Measurements from ENCODE around the gene GFOD1. TPM values are rescaled to one million over a fixed set of nuclear protein-coding genes. Genes with fewer than 3 reads are reported as not detected.

Gene GFOD1
- total and polyA plus RNA-seq, 8 donors, result 0.76 to 29.4 (median 11.4) TPM

DNA sequence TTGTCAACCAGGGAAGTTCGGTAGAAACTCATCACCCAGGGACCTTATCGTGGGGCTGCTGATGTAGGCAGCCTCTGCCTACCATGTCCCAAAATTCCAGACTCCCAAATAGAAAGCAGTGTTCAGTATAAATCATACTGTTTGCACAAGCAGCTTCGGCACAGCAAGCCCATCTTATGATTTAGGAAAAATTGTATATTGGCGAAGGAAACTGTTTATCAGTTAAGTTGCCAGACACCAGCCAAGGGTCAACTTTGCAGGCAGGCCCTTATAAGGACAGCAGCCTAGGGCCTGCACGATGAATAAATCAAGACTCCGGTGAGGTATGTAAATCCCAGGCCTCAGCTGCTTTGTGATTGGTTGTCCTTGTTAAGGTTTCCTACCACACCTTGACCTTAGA lies 36.8 kb downstream of the GFOD1 start:
- WGBS, 5 donors, result 73 to 84% (median 81%) methylated on average over 6 of the region's 6 CpGs
- Histone ChIP-seq H3K4me1 (peaks cover 37 to 87% (median 66%) of the 10 kb centered on the region in 4 donors), H3K9me3 (no peaks in the 10 kb centered on the region), H3K36me3 (no peaks in the 10 kb centered on the region), H3K27me3 (no peaks in the 10 kb centered on the region), H3K27ac (peak overlapping the region in 4 of 5 donors; percentile 75 to 91 (median 78)), H3K4me3 (no peak overlapping the region)
- intact Hi-C loops (cut with DNase I; ENCODE audit: low total_unique reads), result no loop called here
- no peak for DNase-seq
- TF ChIP-seq POLR2A (IDR thresholded peaks at IDR 0.05) (no peak), POLR2AphosphoS5 (IDR thresholded peaks at IDR 0.05) (peak in 2 of 3 donors; percentile 44 to 74), EP300 (IDR thresholded peaks at IDR 0.05) (peak; percentile 72)
- TF ChIP-seq, protein P1, sequence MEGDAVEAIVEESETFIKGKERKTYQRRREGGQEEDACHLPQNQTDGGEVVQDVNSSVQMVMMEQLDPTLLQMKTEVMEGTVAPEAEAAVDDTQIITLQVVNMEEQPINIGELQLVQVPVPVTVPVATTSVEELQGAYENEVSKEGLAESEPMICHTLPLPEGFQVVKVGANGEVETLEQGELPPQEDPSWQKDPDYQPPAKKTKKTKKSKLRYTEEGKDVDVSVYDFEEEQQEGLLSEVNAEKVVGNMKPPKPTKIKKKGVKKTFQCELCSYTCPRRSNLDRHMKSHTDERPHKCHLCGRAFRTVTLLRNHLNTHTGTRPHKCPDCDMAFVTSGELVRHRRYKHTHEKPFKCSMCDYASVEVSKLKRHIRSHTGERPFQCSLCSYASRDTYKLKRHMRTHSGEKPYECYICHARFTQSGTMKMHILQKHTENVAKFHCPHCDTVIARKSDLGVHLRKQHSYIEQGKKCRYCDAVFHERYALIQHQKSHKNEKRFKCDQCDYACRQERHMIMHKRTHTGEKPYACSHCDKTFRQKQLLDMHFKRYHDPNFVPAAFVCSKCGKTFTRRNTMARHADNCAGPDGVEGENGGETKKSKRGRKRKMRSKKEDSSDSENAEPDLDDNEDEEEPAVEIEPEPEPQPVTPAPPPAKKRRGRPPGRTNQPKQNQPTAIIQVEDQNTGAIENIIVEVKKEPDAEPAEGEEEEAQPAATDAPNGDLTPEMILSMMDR (IDR thresholded peaks at IDR 0.05), result no peak

DNA sequence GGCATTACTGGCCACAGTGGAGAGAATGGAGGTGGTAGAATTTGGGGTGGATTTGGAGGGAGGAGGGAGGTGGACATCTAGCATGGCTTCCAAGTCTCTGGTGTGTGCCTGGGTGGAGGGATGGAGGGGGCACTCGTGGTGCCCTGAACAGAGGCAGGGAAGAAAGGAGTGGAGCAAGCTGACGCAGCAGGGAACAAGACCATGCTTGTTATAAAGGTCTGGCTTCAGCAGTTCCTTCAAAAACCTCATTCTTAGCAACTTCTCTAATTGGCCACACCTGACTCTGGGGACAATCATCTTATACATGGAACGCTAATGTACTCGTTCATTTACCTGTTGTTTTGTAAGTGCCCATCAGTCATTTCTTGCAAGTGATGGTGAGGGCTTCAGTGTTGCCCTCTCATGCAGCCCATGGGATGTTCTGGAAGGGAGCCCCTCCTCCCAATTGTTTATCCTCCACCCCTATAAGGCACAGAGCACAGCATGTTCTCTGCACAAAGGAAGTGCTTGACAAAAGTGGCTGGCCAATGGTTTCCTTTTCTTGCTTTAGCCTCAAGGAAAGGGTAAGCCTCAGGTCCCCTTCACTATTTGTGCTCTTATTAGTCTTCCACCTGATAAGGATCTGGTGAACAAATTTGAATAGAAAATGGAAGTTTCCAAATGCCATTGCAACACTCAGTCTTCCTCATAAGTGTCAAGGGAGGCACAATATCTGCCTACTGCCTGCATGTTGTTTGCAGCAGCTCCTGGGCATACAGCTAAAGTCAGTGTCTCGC lies 39.3 kb downstream of the GFOD1 start:
- TF ChIP-seq POLR2A (IDR thresholded peaks at IDR 0.05), result no peak
- peak; percentile 95 for TF ChIP-seq EP300 (IDR thresholded peaks at IDR 0.05)
- peak; percentile 45 to 89 (median 57) for TF ChIP-seq POLR2AphosphoS5 (IDR thresholded peaks at IDR 0.05)
- TF ChIP-seq, protein P1 (IDR thresholded peaks at IDR 0.05), result no peak
- intact Hi-C loops (cut with DNase I; ENCODE audit: low total_unique reads), result no loop called here
- Histone ChIP-seq H3K27ac (peak overlapping the region in 4 of 5 donors; percentile 75 to 91 (median 78)), H3K36me3 (no peaks in the 10 kb centered on the region), H3K4me1 (peaks cover 29 to 75% (median 58%) of the 10 kb centered on the region in 4 donors), H3K27me3 (no peaks in the 10 kb centered on the region), H3K9me3 (no peaks in the 10 kb centered on the region), H3K4me3 (no peak overlapping the region)
- DNase-seq, result no peak
- 61 to 75% (median 70%) methylated on average over 5 of the region's 5 CpGs for WGBS, 5 donors

DNA sequence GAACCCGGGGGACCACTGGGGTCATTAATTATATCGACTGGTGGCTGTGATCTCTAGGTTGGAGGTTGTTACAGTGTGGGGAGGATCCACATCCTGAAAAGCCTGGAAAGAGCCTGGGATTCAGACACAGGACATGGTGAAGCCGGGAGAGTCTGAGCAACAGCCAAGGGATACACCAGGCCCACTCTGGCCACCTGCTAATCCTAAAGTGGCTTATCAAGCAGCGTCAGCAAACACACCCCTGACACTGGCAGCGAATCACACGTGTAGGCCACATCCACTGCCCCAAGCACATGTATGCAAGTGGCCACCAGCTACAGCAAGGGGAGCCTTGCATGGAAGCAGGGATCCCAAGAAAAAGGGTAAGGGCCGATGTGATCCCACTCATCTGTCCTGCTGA lies 41.0 kb downstream of the GFOD1 start:
- no peak for DNase-seq
- Histone ChIP-seq H3K27me3 (no peaks in the 10 kb centered on the region), H3K4me3 (no peak overlapping the region), H3K9me3 (no peaks in the 10 kb centered on the region), H3K36me3 (no peaks in the 10 kb centered on the region), H3K4me1 (peaks cover 29 to 75% (median 53%) of the 10 kb centered on the region in 4 donors), H3K27ac (peak overlapping the region; percentile 44 to 91 (median 75))
- no peak for TF ChIP-seq POLR2AphosphoS5 (IDR thresholded peaks at IDR 0.05)
- WGBS, 5 donors, result 69 to 84% (median 80%) methylated on average over 6 to 7 of the region's 7 CpGs
- intact Hi-C loops (cut with DNase I; ENCODE audit: low total_unique reads), result no loop called here

DNA sequence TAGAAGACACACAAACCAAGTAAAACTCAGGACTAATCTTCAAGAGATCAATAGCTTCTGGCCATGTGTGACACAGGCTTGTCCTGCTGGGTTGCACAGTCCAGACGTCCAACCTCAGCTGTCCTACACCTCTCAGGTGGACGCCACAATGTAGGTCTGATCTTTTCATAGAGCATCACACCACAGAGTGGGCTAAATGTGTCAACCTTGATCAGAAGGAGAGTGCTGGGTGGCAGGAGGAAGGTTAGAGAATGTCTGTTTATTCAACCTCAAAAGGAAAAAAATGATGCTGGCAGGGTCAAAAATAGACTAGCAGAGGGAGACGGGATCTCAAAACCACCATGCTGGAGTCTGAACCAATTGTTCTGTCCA lies 41.7 kb downstream of the GFOD1 start:
- Histone ChIP-seq H3K36me3 (no peaks in the 10 kb centered on the region), H3K27me3 (no peaks in the 10 kb centered on the region), H3K4me1 (peaks cover 29 to 75% (median 56%) of the 10 kb centered on the region in 4 donors), H3K4me3 (no peak overlapping the region), H3K27ac (peak overlapping the region; percentile 50 to 91 (median 75)), H3K9me3 (no peaks in the 10 kb centered on the region)
- TF ChIP-seq, protein P1 (IDR thresholded peaks at IDR 0.05), result no peak
- TF ChIP-seq POLR2AphosphoS5 (IDR thresholded peaks at IDR 0.05) (no peak), POLR2A (IDR thresholded peaks at IDR 0.05) (no peak), EP300 (IDR thresholded peaks at IDR 0.05) (no peak)
- 68 to 81% (median 74%) methylated on average over 3 of the region's 3 CpGs for WGBS, 5 donors
- intact Hi-C loops (cut with DNase I; ENCODE audit: low total_unique reads), result no loop called here
- no peak for DNase-seq

All from stomach (tissue), 9 donors.